ENCODE measurements around the gene ABCB4. TPM values are rescaled to one million over a fixed set of nuclear protein-coding genes. Genes with fewer than 3 reads are reported as not detected.

ABCB4 gene
- polyA plus RNA-seq, 1 experiment: 1.9 TPM

DNA sequence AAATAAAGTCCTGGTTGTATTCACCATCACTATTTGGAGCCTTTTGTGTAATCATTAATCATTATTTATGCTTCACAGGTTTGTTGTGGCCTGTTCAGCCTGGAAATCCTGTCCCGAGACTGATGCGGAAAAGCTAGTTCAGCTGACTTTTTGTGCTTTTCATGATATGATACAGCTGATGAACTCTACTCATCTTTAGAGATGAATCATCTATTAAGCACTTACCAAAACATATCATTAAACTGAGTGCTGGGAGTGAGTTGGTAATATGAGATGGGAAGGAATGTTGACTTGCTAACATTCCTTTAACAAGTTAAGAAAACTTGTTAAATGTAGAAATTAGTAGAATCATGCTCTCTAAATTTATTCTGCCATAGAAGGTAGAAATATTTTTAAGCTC is 77.0 kb downstream of the ABCB4 start:
- DNase-seq (ENCODE audit: low read depth): peak; percentile 52
- POLR2A ChIA-PET: no interaction called here
- TF ChIP-seq, protein P1, sequence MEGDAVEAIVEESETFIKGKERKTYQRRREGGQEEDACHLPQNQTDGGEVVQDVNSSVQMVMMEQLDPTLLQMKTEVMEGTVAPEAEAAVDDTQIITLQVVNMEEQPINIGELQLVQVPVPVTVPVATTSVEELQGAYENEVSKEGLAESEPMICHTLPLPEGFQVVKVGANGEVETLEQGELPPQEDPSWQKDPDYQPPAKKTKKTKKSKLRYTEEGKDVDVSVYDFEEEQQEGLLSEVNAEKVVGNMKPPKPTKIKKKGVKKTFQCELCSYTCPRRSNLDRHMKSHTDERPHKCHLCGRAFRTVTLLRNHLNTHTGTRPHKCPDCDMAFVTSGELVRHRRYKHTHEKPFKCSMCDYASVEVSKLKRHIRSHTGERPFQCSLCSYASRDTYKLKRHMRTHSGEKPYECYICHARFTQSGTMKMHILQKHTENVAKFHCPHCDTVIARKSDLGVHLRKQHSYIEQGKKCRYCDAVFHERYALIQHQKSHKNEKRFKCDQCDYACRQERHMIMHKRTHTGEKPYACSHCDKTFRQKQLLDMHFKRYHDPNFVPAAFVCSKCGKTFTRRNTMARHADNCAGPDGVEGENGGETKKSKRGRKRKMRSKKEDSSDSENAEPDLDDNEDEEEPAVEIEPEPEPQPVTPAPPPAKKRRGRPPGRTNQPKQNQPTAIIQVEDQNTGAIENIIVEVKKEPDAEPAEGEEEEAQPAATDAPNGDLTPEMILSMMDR (IDR thresholded peaks at IDR 0.05; ENCODE audit: insufficient read depth, low read depth, low read length): no peak
- Histone ChIP-seq H3K27me3 (ENCODE audit: control insufficient read depth, insufficient read depth, low read length) (no peaks in the 10 kb centered on the region), H3K4me3 (ENCODE audit: low read depth, low read length) (no peak overlapping the region), H3K36me3 (ENCODE audit: control insufficient read depth, insufficient read depth, low read length) (no peaks in the 10 kb centered on the region)
- CTCF ChIA-PET: interaction anchor here (1.0 to 1.7 kb wide), 4 partner anchors 18 to 86 kb away, joined by 3 to 6 read pairs (median 4); no protein-coding TSS in a partner anchor

DNA sequence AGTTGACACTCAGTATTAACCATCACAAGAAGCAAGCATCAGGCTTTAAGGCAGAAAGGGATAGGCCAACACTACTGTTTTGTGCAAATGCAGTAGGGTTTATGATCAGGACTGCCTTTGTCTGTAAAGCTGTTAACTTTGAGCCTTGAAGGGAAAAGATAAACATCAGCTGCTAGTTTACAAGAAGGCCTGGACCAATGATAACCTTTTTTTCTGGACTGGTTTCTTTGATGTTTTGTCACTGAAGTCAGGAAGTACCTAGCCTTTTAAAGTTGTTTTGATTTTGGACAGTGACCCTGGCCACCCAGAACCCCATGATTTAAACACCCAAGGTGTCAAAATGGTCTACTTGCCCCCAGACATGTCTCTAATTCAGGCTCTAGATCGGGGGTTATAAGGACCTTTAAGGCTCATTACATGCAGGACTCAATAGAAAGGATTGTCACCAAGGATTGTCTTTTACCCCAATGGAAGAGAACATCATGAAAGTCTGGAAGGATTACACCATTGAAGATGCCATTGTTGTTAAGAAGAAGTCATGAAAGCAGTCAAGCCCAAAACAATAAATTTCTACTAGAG is 79.9 kb downstream of the ABCB4 start:
- ChIA-PET CTCF (interaction anchor here (1.0 kb wide), 1 partner anchor 20 kb away, joined by 3 read pairs; no protein-coding TSS in a partner anchor), POLR2A (no interaction called here)
- no peaks in the 10 kb centered on the region for H3K36me3 ChIP-seq (ENCODE audit: control insufficient read depth, insufficient read depth, low read length)
- no peak for DNase-seq (ENCODE audit: low read depth)
- no peak overlapping the region for H3K4me3 ChIP-seq (ENCODE audit: low read depth, low read length)
- TF ChIP-seq, protein P1 (IDR thresholded peaks at IDR 0.05; ENCODE audit: insufficient read depth, low read depth, low read length): no peak
- no peaks in the 10 kb centered on the region for H3K27me3 ChIP-seq (ENCODE audit: control insufficient read depth, insufficient read depth, low read length)

DNA sequence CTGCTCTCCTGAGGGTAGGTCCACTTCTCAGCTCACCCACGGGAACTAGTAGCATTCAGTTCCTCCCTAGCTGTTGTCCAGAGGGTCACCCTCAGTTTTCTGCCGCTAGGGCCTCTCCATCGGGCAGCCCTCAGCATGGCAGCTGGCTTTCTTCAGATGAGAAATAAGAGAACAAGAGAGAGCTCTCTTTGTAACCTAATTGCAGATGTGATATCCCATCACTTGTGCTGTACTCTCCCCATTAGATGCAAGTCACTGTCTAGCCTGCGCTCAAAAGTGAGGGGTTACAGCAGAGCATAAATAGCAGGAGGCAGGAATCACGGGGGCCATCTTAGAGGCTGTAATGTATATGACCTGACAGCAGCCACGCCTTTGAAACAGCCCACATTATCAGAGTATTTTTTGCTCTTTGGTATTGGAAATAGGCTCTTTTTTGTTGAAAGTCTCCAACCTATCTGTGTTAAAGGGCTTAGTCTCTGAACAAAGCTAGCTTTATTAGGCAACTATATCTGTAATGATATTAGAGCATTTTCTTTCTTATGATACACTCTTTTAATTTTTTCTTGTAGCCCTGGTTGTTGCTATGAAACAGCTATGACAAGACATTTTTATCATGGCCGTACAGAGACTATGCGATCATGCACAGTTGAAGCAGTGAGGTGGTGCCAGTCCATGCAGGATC is 84.3 kb downstream of the ABCB4 start:
- Histone ChIP-seq H3K27me3 (ENCODE audit: control insufficient read depth, insufficient read depth, low read length) (no peaks in the 10 kb centered on the region), H3K36me3 (ENCODE audit: control insufficient read depth, insufficient read depth, low read length) (peaks cover 2% of the 10 kb centered on the region; the same call in 1 of the 2 replicates), H3K4me3 (ENCODE audit: low read depth, low read length) (no peak overlapping the region)
- ChIA-PET CTCF (interaction anchor here (1.0 to 1.1 kb wide), 2 partner anchors 9 to 11 kb away, joined by 3 to 4 read pairs; no protein-coding TSS in a partner anchor), POLR2A (no interaction called here)
- no peak for DNase-seq (ENCODE audit: low read depth)
- TF ChIP-seq, protein P1 (IDR thresholded peaks at IDR 0.05; ENCODE audit: insufficient read depth, low read depth, low read length): no peak

DNA sequence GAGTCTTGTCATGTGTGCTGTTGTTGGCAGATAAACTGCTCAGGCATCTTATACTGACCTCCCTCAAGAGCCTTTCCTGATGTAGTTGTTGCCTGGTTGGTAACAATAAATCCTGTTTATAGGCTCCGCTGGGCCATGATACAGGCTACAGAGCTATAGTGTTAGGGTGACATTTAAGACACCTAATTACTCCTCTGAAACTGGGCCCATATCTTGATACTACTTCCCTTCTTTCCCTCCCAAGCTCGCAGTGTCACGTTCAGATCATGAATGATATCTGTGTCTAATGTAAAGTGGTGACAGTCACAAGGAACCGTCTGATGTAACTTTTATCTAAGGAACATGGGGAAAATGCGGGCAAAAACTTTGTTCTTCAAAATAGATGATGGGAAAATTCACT is 94.6 kb downstream of the ABCB4 start:
- ChIA-PET POLR2A (no interaction called here), CTCF (no interaction called here)
- Histone ChIP-seq H3K27me3 (ENCODE audit: control insufficient read depth, insufficient read depth, low read length) (no peaks in the 10 kb centered on the region), H3K36me3 (ENCODE audit: control insufficient read depth, insufficient read depth, low read length) (no peaks in the 10 kb centered on the region), H3K4me3 (ENCODE audit: low read depth, low read length) (no peak overlapping the region)
- no peak for DNase-seq (ENCODE audit: low read depth)
- TF ChIP-seq, protein P1 (IDR thresholded peaks at IDR 0.05; ENCODE audit: insufficient read depth, low read depth, low read length): no peak

DNA sequence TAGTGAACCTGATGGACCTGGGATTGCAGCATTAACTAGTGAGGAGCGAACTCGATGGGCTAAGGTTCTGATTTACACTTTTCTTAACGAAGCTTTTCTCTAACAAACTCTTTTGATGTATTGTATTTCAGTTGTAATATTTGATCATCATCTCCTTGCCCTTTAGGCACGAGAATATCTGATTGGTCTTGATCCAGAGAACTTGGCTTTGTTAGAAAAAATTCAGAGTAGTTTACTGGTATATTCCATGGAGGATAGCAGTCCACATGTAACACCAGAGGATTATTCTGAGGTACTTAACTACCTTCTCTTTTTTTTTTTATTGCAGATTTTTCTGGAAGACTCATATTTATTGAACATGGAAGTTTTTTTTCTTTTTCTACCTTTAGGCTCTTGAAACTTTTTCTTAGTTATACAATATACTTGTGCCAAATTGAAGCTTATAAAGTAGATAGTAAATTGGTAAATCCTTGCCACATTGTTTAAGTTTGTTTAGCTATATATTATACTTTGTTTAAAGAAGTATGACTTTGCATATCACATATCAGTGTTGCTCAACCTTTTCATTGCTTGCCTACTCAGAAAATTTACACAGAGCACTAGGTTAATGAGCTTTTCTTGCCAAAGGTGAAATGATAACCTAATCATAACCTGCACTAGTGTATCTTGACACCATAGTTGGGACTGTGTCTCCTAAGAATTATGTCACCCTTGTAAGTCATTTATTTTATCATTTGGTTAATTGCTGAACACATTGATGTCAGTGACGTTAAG is 99.6 kb downstream of the ABCB4 start:
- no peak overlapping the region for H3K4me3 ChIP-seq (ENCODE audit: low read depth, low read length)
- H3K36me3 ChIP-seq (ENCODE audit: control insufficient read depth, insufficient read depth, low read length): no peaks in the 10 kb centered on the region
- DNase-seq (ENCODE audit: low read depth): no peak
- TF ChIP-seq, protein P1 (IDR thresholded peaks at IDR 0.05; ENCODE audit: insufficient read depth, low read depth, low read length): no peak
- POLR2A ChIA-PET: no interaction called here
- no peaks in the 10 kb centered on the region for H3K27me3 ChIP-seq (ENCODE audit: control insufficient read depth, insufficient read depth, low read length)
- CTCF ChIA-PET: interaction anchor here (0.6 kb wide), 1 partner anchor 101 kb away, joined by 3 read pairs; no protein-coding TSS in a partner anchor
